K562 (cell line): ENCODE results near the gene SMIM35. TPM values are rescaled to one million over a fixed set of nuclear protein-coding genes. Genes with fewer than 3 reads are reported as not detected.

Experiments used
- ATF1 ChIP-seq, 2 experiments: fragments of 450-650 bp in 1 of 2; IDR thresholded peaks; 2 replicates each; pipeline ENCODE4 v1.6.1; 2016; ENCODE audit warnings: missing compliant biosample characterization in 1 of 2, missing genetic modification characterization in 1 of 2
- E2F4 ChIP-seq: sonication (generic); formaldehyde crosslinking; IDR thresholded peaks from 2 replicates; pipeline ENCODE4 v1.8.0; 2022; ENCODE audit warnings: mild to moderate bottlenecking, low read depth, missing genetic modification reagents
- GTF2A2 ChIP-seq: IDR thresholded peaks from 2 replicates; pipeline ENCODE4 v1.6.1; 2016; ENCODE audit warnings: mild to moderate bottlenecking, missing genetic modification characterization, missing compliant biosample characterization
- GTF2B ChIP-seq: IDR thresholded peaks from 2 replicates; pipeline ENCODE4 v1.6.1; 2011; ENCODE audit not compliant: insufficient read length; ENCODE audit errors: extremely low read depth
- HDAC3 ChIP-seq: fragments of 450-650 bp; IDR thresholded peaks from 2 replicates; pipeline ENCODE4 v1.6.1; 2018; ENCODE audit warnings: borderline replicate concordance, mild to moderate bottlenecking, moderate library complexity; ENCODE audit not compliant: partially characterized antibody
- NCOA6 ChIP-seq: fragments of 450-650 bp; IDR thresholded peaks from 2 replicates; pipeline ENCODE4 v1.6.1; 2017; ENCODE audit warnings: mild to moderate bottlenecking
- PBX2 ChIP-seq, 2 experiments: IDR thresholded peaks in 1 of 2; conservative IDR thresholded peaks in 1 of 2; 2 replicates each; pipeline ENCODE4 v1.6.1; 2016; ENCODE audit warnings: low read depth in 2 of 2, mild to moderate bottlenecking in 1 of 2, missing compliant biosample characterization in 1 of 2, missing genetic modification characterization in 1 of 2, moderate library complexity in 1 of 2
- RERE ChIP-seq: sonication (generic); formaldehyde crosslinking; IDR thresholded peaks from 2 replicates; pipeline ENCODE4 v1.8.0; 2023; ENCODE audit warnings: missing genetic modification reagents, mild to moderate bottlenecking, borderline replicate concordance
- RREB1 ChIP-seq: fragments of 250-450 bp; sonication (Bioruptor Pico); IDR thresholded peaks from 2 replicates; pipeline ENCODE4 v1.4.0; 2020
- ZNF707 ChIP-seq: fragments of 250-450 bp; sonication (Bioruptor Pico); conservative IDR thresholded peaks from 2 replicates; pipeline ENCODE4 v1.8.0; 2022; ENCODE audit warnings: inconsistent platforms, mild to moderate bottlenecking, moderate library complexity
- polyA plus RNA-seq, 8 experiments: library from polyadenylated mRNA; depleted of rRNA in 4 of 8; stranded (reverse) in 5 of 8; unstranded in 3 of 8; fragments of >200 nt; fragmentation: Nextera tagmentation in 2 of 8; fragmentation: Illumina TruSeq in 1 of 8; extraction: Ambion mirVana in 2 of 8; extraction: Trizol in 1 of 8; gene quantifications; 2 replicates each; pipeline versions ENCODE4 v1.2.1 to v1.2.3, GENCODE V29; 2011 to 2014; ENCODE audit warnings: inconsistent platforms in 1 of 8, missing spikeins in 1 of 8
- total RNA-seq, 7 experiments: library from RNA; depleted of rRNA in 6 of 7; stranded (reverse); fragments of >200 nt in 6 of 7; fragmentation: Illumina TruSeq in 2 of 7; extraction: Trizol in 2 of 7; gene quantifications; 2 replicates each; pipeline versions ENCODE4 v1.2.1 to v1.2.3, GENCODE V29; 2011 to 2021; ENCODE audit warnings: low replicate concordance in 1 of 7

Gene SMIM35
- total and polyA plus RNA-seq, 9 of the 15 experiments (the other 6 are each of a cell fraction or from before 2014, with no cell fraction given): 0.03 TPM; not detected in 7

GRCh38 chr11:118001494-118001971, 85.2 kb downstream of the SMIM35 start (continued):
- TF ChIP-seq RERE (CRISPR knock-in tag): no peak
- no peak for TF ChIP-seq NCOA6
- no peak for TF ChIP-seq PBX2 (CRISPR knock-in tag; IDR thresholded peaks at IDR 0.05; ENCODE audit: low read depth)
- TF ChIP-seq PBX2 (tag; conservative IDR thresholded peaks at IDR 0.05; ENCODE audit: low read depth): peak; percentile 68
- no peak for TF ChIP-seq E2F4 (CRISPR knock-in tag)
- TF ChIP-seq ZNF707 (CRISPR knock-in tag): no peak
- no peak for TF ChIP-seq GTF2A2 (tag)
- TF ChIP-seq HDAC3: no peak
- no peak for TF ChIP-seq RREB1 (CRISPR knock-in tag)
- no peak for TF ChIP-seq ATF1 (CRISPR knock-in tag; IDR thresholded peaks at IDR 0.05)
- no peak; the same call in 1 of the 2 replicates for TF ChIP-seq ATF1 (tag; IDR thresholded peaks at IDR 0.05)
- TF ChIP-seq GTF2B: no peak
